Measurements from ENCODE around the gene ARHGAP12.

- no peak for TF ChIP-seq CTCF (conservative IDR thresholded peaks at IDR 0.05; ENCODE audit: low read length)
- TF ChIP-seq EZH2phosphoT487 (IDR thresholded peaks at IDR 0.05; ENCODE audit: borderline replicate concordance, low read depth, low read length), result no peak
Observed at GRCh38 chr10:31822616-31823318, 105.9 kb downstream of the ARHGAP12 start.

Measured in OCI-LY7 (cell line).